H9 (cell line): ENCODE results near the gene CDC42EP3. TPM values are rescaled to one million over a fixed set of nuclear protein-coding genes. Genes with fewer than 3 reads are reported as not detected.

ENCODE experiments used
- DNase-seq: peaks from one replicate; pipeline ENCODE4 v3.0.0-alpha.2; 2017
- H2AFZ ChIP-seq: one replicate; pipeline ENCODE4 v1.6.1; 2013; ENCODE audit warnings: mild to moderate bottlenecking, low read length, control low read depth, moderate library complexity
- H2AK5ac ChIP-seq: 2 replicates; pipeline ENCODE4 v1.6.1; 2013; ENCODE audit warnings: low read length, control low read depth, mixed read lengths; ENCODE audit not compliant: insufficient read length
- H2BK120ac ChIP-seq: one replicate; pipeline ENCODE4 v1.6.1; 2013; ENCODE audit warnings: low read depth, mild to moderate bottlenecking, low read length, control low read depth, inconsistent platforms; ENCODE audit not compliant: poor library complexity, severe bottlenecking
- H2BK12ac ChIP-seq: 2 replicates; pipeline ENCODE4 v1.6.1; 2013; ENCODE audit warnings: low read length, control low read depth, mixed read lengths, low read depth; ENCODE audit not compliant: insufficient read length
- H2BK15ac ChIP-seq: 2 replicates; pipeline ENCODE4 v1.6.1; 2013; ENCODE audit warnings: low read depth, low read length, control low read depth
- H2BK20ac ChIP-seq: one replicate; pipeline ENCODE4 v1.6.1; 2013; ENCODE audit warnings: low read depth, mild to moderate bottlenecking, low read length, control low read depth, inconsistent platforms; ENCODE audit not compliant: poor library complexity, severe bottlenecking
- H2BK5ac ChIP-seq: 2 replicates; pipeline ENCODE4 v1.6.1; 2013; ENCODE audit warnings: low read length, control low read depth, mixed read lengths; ENCODE audit not compliant: insufficient read length
- H3K14ac ChIP-seq: 2 replicates; pipeline ENCODE4 v1.6.1; 2013; ENCODE audit warnings: low read length, control low read depth; ENCODE audit not compliant: insufficient read depth
- H3K18ac ChIP-seq: 2 replicates; pipeline ENCODE4 v1.6.1; 2013; ENCODE audit warnings: low read depth, mild to moderate bottlenecking, mixed read lengths, low read length, control low read depth; ENCODE audit not compliant: insufficient read length
- H3K23ac ChIP-seq: 2 replicates; pipeline ENCODE4 v1.6.1; 2013; ENCODE audit warnings: low read length, control low read depth, mixed read lengths, low read depth; ENCODE audit not compliant: insufficient read length
- H3K23me2 ChIP-seq: 2 replicates; pipeline ENCODE4 v1.6.1; 2013; ENCODE audit warnings: low read depth, mild to moderate bottlenecking, mixed read lengths, low read length, control low read depth; ENCODE audit not compliant: insufficient read length, poor library complexity, severe bottlenecking
- H3K27ac ChIP-seq: 2 replicates; pipeline ENCODE4 v1.5.1; 2013; ENCODE audit warnings: low read length, control low read depth, mixed read lengths, low read depth; ENCODE audit not compliant: insufficient read length
- H3K27me3 ChIP-seq: 2 replicates; pipeline ENCODE4 v1.6.1; 2013; ENCODE audit warnings: low read length, control low read depth, inconsistent platforms; ENCODE audit not compliant: insufficient read depth
- H3K4ac ChIP-seq: 2 replicates; pipeline ENCODE4 v1.6.1; 2013; ENCODE audit warnings: low read depth, mild to moderate bottlenecking, control low read depth, inconsistent platforms, low read length, moderate library complexity
- H3K4me1 ChIP-seq: 2 replicates; pipeline ENCODE4 v1.6.1; 2013; ENCODE audit warnings: low read length, control low read depth, inconsistent platforms; ENCODE audit not compliant: insufficient read depth
- H3K4me2 ChIP-seq: 2 replicates; pipeline ENCODE4 v1.6.1; 2013; ENCODE audit warnings: low read length, control low read depth, mixed read lengths; ENCODE audit not compliant: insufficient read length, insufficient read depth
- H3K56ac ChIP-seq: 2 replicates; pipeline ENCODE4 v1.6.1; 2013; ENCODE audit warnings: low read depth, mild to moderate bottlenecking, mixed read lengths, low read length, control low read depth; ENCODE audit not compliant: insufficient read length
- H3K79me1 ChIP-seq: 2 replicates; pipeline ENCODE4 v1.6.1; 2013; ENCODE audit warnings: low read depth, mild to moderate bottlenecking, moderate library complexity, low read length, control low read depth, inconsistent platforms; ENCODE audit not compliant: insufficient read depth, poor library complexity, severe bottlenecking
- H3K79me2 ChIP-seq: 2 replicates; pipeline ENCODE4 v1.6.1; 2013; ENCODE audit warnings: low read length, control low read depth, inconsistent platforms; ENCODE audit not compliant: insufficient read depth
- H3K9ac ChIP-seq: 2 replicates; pipeline ENCODE4 v1.6.1; 2013; ENCODE audit warnings: low read length, control low read depth, mixed read lengths; ENCODE audit not compliant: insufficient read length; ENCODE audit errors: extremely low read depth
- H3K9me3 ChIP-seq: one replicate; pipeline ENCODE4 v1.6.1; 2013; ENCODE audit warnings: low read depth, low read length, inconsistent platforms; ENCODE audit not compliant: control insufficient read depth
- H3T11ph ChIP-seq: one replicate; pipeline ENCODE4 v1.6.1; 2013; ENCODE audit warnings: mild to moderate bottlenecking, low read length, control low read depth, inconsistent platforms
- H4K20me1 ChIP-seq: one replicate; pipeline ENCODE4 v1.6.1; 2013; ENCODE audit not compliant: control insufficient read depth, insufficient read length, insufficient read depth
- H4K5ac ChIP-seq: 2 replicates; pipeline ENCODE4 v1.6.1; 2013; ENCODE audit warnings: low read depth, mild to moderate bottlenecking, mixed read lengths, low read length, control low read depth; ENCODE audit not compliant: insufficient read length
- H4K8ac ChIP-seq: replicated peaks from 2 replicates; pipeline ENCODE4 v1.6.1; 2013; ENCODE audit warnings: low read length, control low read depth, mixed read lengths, low read depth; ENCODE audit not compliant: insufficient read length
- H4K91ac ChIP-seq: 2 replicates; pipeline ENCODE4 v1.6.1; 2013; ENCODE audit warnings: low read depth, mild to moderate bottlenecking, moderate library complexity, mixed read lengths, low read length, control low read depth; ENCODE audit not compliant: insufficient read length
- H3K27ac Mint-ChIP-seq, 3 experiments: 2 replicates in 2 of 3; 3 replicates in 1 of 3; pipeline ENCODE4 v1.8.0; 2020 to 2021; ENCODE audit warnings: mixed read lengths in 3 of 3, mild to moderate bottlenecking in 1 of 3, moderate library complexity in 1 of 3
- H3K27me3 Mint-ChIP-seq: 2 replicates; pipeline ENCODE4 v1.8.0; 2021; ENCODE audit warnings: low read depth, mild to moderate bottlenecking, moderate library complexity, mixed read lengths
- H3K36me3 Mint-ChIP-seq, 3 experiments: 2 replicates in 2 of 3; 3 replicates in 1 of 3; pipeline ENCODE4 v1.8.0; 2020 to 2021; ENCODE audit warnings: low read depth in 3 of 3, mixed read lengths in 3 of 3; ENCODE audit not compliant: insufficient read depth in 1 of 3
- H3K4me1 Mint-ChIP-seq, 2 experiments: 2 replicates each; pipeline ENCODE4 v1.8.0; 2020; ENCODE audit warnings: mixed read lengths in 2 of 2
- H3K4me3 Mint-ChIP-seq, 2 experiments: 2 replicates in 1 of 2; 3 replicates in 1 of 2; pipeline ENCODE4 v1.8.0; 2020 to 2021; ENCODE audit warnings: mild to moderate bottlenecking in 2 of 2, mixed read lengths in 2 of 2, moderate library complexity in 1 of 2
- H3K9me3 Mint-ChIP-seq, 2 experiments: 2 replicates in 1 of 2; 3 replicates in 1 of 2; pipeline ENCODE4 v1.8.0; 2020; ENCODE audit warnings: mild to moderate bottlenecking in 2 of 2, mixed read lengths in 2 of 2, moderate library complexity in 1 of 2
- CTCF ChIP-seq: fragments of 200-600 bp; sonication (generic); conservative IDR thresholded peaks from 3 replicates; pipeline ENCODE4 v1.8.0; 2021; ENCODE audit warnings: antibody characterized with exemption, mild to moderate bottlenecking
- WGBS: extraction: QIAGEN DNeasy Blood & Tissue Kit; methylation state at CpG from one replicate; pipeline ENCODE4 v1.1.7; 2013; ENCODE audit warnings: missing lambda C conversion rate, low lambda C conversion rate, mixed read lengths; ENCODE audit not compliant: insufficient read length; ENCODE audit errors: extremely low coverage; 5-methylcytosine and 5-hydroxymethylcytosine counted together
- total RNA-seq: library from RNA; stranded (reverse); gene quantifications from 2 replicates; pipeline ENCODE4 v1.2.1, GENCODE V29; 2021

The CDC42EP3 gene
- total RNA-seq, 1 experiment from 2014 or later: 61.5 TPM

GRCh38 chr2:37683921-37684780, 12.7 kb upstream of the CDC42EP3 start:
- WGBS: no CpG with 5 or more reads among the region's 6 CpGs
- no peaks in the 10 kb centered on the region for H3K9me3 ChIP-seq
- H3T11ph ChIP-seq: no peak overlapping the region
- no peaks in the 10 kb centered on the region for H3K79me1 ChIP-seq
- H2BK12ac ChIP-seq: no peak overlapping the region
- H3K4me2 ChIP-seq: no peak overlapping the region
- no peaks in the 10 kb centered on the region for H3K23me2 ChIP-seq
- H3K27me3 Mint-ChIP-seq: no peaks in the 10 kb centered on the region; the same call in 1 of the 2 replicates
- peaks cover 5 to 17% of the 10 kb centered on the region in 2 experiments; a peak in 3 of 4 replicates for H3K4me1 Mint-ChIP-seq
- no peaks in the 10 kb centered on the region for H3K9me3 Mint-ChIP-seq
- H4K8ac ChIP-seq: no peak overlapping the region
- no peak overlapping the region for H3K23ac ChIP-seq
- no peaks in the 10 kb centered on the region for H3K36me3 Mint-ChIP-seq
- no peak overlapping the region for H3K4ac ChIP-seq
- no peak overlapping the region for H3K9ac ChIP-seq
- no peak overlapping the region for H4K91ac ChIP-seq
- no peak overlapping the region for H2AFZ ChIP-seq
- H4K5ac ChIP-seq: no peak overlapping the region
- no peak overlapping the region for H3K56ac ChIP-seq
- no peak overlapping the region for H2BK120ac ChIP-seq
- H3K18ac ChIP-seq: no peak overlapping the region
- no peak overlapping the region for H3K27ac ChIP-seq
- no peaks in the 10 kb centered on the region for H3K4me1 ChIP-seq
- H2AK5ac ChIP-seq: no peak overlapping the region
- DNase-seq: no peak
- no peaks in the 10 kb centered on the region for H4K20me1 ChIP-seq
- no peak overlapping the region for H2BK5ac ChIP-seq
- H3K4me3 Mint-ChIP-seq: no peak overlapping the region
- no peak overlapping the region for H2BK20ac ChIP-seq
- TF ChIP-seq CTCF: no peak
- no peak overlapping the region for H3K14ac ChIP-seq
- H3K27me3 ChIP-seq: no peaks in the 10 kb centered on the region
- no peak overlapping the region for H2BK15ac ChIP-seq
- H3K27ac Mint-ChIP-seq: no peak overlapping the region
- no peaks in the 10 kb centered on the region for H3K79me2 ChIP-seq
